Measurements from ENCODE around the gene GSTP1.
A peak's percentile ranks its signal among the peaks of the same experiment; 100 is the strongest.
"Not testable (repeated sequence)": the region's sequence is repeated elsewhere in the genome, so short reads cannot be mapped to it uniquely, and the experiment has no call there.

GSTP1 gene

DNA sequence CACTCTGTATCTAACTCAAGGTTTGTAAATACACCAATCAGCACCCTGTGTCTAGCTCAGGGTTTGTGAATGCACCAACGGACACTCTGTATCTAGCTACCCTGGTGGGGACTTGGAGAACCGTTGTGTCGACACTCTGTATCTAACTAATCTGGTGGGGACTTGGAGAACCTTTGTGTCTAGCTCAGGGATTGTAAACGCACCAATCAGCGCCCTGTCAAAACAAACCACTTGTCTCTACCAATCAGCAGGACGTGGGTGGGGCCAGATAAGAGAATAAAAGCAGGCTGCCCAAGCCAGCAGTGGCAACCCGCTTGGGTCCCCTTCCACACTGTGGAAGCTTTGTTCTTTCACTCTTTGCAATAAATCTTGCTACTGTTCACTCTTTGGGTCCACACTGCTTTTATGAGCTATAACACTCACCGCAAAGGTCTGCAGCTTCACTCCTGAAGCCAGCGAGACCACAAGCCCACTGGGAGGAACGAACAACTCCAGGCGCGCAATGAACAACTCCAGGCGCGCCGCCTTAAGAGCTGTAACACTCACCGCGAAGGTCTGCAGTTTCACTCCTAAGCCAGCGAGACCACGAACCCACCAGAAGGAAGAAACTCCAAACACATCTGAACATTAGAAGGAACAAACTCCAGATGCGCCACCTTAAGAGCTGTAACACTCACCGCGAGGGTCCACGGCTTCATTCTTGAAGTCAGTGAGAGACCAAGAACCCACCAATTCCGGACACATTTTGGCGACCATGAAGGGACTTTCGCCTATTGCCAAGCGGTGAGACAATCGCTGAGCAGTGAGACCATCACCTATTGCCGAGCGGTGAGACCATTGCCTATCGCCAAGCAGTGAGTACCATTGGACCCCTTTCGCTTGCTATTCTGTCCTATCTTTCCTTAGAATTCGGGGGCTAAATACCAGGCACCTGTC, 36.3 kb downstream of the GSTP1 start:
- Mint-ChIP-seq H3K27me3 (peaks cover 14% of the 10 kb centered on the region), H3K4me1 (peaks cover 15% of the 10 kb centered on the region)
- CTCF ChIA-PET, H3K4me3 Mint-ChIP-seq, H3K27ac Mint-ChIP-seq, H3K9me3 Mint-ChIP-seq, H3K36me3 Mint-ChIP-seq: not testable (repeated sequence)
- DNase-seq = peak; percentile 9

DNA sequence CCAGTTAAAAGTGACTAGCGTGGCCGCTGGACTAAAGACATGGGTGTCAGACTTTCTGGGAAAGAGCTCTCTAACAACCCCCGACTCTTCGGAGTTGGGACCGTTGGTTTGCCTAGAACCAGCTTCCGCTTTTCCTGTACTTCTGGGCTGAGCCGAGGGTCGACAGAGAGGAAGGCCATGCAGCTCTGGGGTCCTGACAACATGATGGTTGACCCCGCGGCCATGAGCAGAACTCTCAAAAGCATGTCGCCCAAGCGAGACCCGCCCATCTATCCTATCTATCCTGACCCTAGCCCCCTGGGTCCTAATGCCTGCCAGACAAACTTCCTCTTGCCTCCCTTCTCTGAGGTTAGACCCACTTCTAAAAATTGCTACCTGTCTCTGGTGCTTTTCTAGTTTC, 37.0 kb downstream of the GSTP1 start:
- H3K36me3 Mint-ChIP-seq, H3K27ac Mint-ChIP-seq, H3K27me3 Mint-ChIP-seq, H3K4me3 Mint-ChIP-seq, CTCF ChIA-PET, H3K9me3 Mint-ChIP-seq: not testable (repeated sequence)
- H3K4me1 Mint-ChIP-seq = peaks cover 13% of the 10 kb centered on the region
- DNase-seq = peak; percentile 13

DNA sequence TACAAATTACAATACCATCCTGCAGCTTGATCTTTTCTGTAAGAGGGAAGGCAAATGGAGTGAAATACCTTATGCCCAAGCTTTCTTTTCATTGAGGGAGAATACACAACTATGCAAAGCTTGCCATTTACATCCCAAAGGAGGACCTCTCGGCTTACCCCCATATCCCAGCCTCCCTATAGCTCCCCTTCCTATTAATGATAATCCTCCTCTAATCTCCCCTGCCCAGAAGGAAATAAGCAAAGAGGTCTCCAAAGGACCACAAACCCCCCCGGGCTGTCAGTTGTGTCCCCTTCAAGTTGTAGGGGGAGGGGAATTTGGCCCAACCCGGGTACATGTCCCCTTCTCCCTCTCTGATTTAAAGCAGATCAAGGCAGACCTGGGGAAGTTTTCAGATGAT, 38.3 kb downstream of the GSTP1 start:
- H3K4me3 Mint-ChIP-seq, CTCF ChIA-PET, DNase-seq, H3K27ac Mint-ChIP-seq, H3K36me3 Mint-ChIP-seq, H3K9me3 Mint-ChIP-seq, H3K27me3 Mint-ChIP-seq: not testable (repeated sequence)
- peaks cover 10% of the 10 kb centered on the region for H3K4me1 Mint-ChIP-seq

DNA sequence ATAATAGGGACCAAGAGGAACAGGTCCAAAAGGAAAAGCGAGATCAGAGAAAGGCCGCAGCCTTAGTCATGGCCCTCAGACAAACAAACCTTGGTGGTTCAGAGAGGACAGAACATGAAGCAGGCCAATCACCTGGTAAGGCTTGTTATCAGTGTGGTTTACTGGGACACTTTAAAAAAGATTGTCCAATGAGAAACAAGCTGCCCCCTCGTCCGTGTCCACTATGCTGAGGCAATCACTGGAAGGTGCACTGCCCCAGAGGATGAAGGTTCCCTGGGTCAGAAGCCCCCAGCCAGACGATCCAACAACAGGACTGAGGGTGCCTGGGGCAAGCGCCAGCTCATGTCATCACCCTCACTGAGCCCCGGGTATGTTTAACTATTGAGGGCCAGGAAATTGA, 39.3 kb downstream of the GSTP1 start:
- H3K9me3 Mint-ChIP-seq, DNase-seq, H3K4me1 Mint-ChIP-seq, H3K4me3 Mint-ChIP-seq, CTCF ChIA-PET, H3K27ac Mint-ChIP-seq, H3K36me3 Mint-ChIP-seq, H3K27me3 Mint-ChIP-seq: not testable (repeated sequence)

DNA sequence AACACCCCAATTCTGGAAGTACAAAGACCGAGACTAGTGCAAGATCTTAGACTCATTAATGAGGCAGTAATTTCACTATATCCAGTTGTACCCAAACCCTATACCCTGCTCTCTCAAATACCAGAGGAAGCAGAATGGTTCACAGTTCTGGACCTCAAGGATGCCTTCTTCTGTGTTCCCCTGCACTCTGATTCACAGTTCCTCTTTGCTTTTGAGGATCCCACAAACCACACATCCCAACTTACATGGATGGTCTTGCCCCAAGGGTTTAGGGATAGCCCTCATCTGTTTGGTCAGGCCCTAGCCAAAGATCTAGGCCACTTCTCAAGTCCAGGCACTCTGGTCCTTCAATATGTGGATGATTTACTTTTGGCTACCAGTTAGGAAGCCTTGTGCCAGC, 40.2 kb downstream of the GSTP1 start:
- H3K36me3 Mint-ChIP-seq, H3K27me3 Mint-ChIP-seq, H3K4me3 Mint-ChIP-seq, H3K9me3 Mint-ChIP-seq, H3K27ac Mint-ChIP-seq, CTCF ChIA-PET: not testable (repeated sequence)
- peaks cover 11% of the 10 kb centered on the region for H3K4me1 Mint-ChIP-seq
- DNase-seq = peak; percentile 5

DNA sequence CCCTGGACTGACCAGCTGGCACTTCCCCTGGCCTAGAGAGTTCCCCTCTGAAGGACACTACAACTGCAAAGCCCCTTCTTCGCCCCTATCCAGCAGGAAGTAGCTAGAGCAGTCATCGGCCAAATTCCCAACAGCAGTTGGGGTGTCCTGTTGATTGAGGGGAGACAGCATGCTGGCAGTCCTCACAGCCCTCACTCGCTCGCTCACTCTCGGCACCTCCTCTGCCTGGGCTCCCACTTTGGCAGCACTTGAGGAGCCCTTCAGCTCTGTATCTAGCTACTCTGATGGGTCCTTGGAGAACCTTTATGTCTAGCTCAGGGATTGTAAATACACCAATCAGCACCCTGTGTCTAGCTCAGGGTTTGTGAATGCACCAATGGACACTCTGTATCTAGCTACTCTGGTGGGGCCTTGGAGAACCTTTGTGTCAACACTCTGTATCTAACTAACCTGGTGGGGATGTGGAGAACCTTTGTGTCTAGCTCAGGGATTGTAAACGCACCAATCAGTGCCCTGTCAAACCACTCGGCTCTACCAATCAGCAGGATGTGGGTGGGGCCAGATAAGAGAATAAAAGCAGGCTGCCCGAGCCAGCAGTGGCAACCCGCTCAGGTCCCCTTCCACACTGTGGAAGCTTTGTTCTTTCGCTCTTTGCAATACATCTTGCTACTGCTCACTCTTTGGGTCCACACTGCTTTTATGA, 42.7 kb downstream of the GSTP1 start:
- not testable (repeated sequence) for H3K4me3 Mint-ChIP-seq, H3K9me3 Mint-ChIP-seq, H3K27ac Mint-ChIP-seq, H3K27me3 Mint-ChIP-seq, H3K36me3 Mint-ChIP-seq, DNase-seq
- CTCF ChIA-PET = interaction anchor here (1.0 to 8.0 kb wide), 3 partner anchors 9 to 33 kb away, joined by 3 to 91 read pairs (median 8); partner anchors contain the start of gene ACY3
- H3K4me1 Mint-ChIP-seq = peaks cover 23% of the 10 kb centered on the region

DNA sequence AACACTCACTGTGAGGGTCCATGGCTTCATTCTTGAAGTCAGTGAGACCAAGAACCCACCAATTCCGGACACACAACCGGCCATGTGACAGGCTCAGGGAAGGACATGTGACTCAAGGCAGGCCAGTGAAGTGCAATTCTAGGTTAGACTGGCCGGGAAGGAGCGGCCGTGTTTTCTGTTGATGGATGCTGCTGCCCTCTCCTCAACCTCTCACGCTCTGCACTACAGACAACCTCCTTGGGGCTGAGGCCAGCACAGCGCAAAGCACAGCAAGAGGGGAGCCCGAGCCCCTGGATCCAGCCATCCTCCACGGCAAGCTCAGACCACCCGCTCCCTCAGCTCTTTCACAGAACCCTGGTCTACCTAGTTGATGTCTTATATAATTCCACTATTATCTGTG, 43.4 kb downstream of the GSTP1 start:
- CTCF ChIA-PET = interaction anchor here (0.8 to 8.0 kb wide), 6 partner anchors 9 to 32 kb away, joined by 3 to 91 read pairs (median 6); partner anchors contain the start of gene ACY3
- no peak overlapping the region for H3K27ac Mint-ChIP-seq

DNA sequence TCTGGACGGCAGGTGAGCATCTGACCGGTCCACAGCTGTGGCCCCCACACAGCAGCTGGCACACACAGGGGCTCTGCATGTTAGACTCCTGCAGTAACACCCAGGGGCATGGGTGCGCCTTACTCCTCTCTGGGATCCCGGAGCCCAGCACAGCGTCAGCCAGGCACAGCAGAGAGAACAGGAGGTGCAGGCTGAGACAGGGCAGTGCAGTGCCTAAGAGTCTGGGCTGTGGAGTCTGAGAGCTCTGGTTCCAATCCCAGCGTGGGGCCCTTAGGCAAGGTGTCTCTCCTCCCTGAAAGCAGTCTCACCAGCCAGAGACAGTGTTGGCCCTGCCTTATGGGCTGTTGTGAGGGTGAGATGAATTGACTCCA, 43.8 kb downstream of the GSTP1 start:
- CTCF ChIA-PET = interaction anchor here (0.8 to 8.0 kb wide), 7 partner anchors 9 to 32 kb away, joined by 3 to 91 read pairs (median 8); partner anchors contain the start of gene ACY3
- Mint-ChIP-seq H3K36me3 (peaks cover 1% of the 10 kb centered on the region), H3K27me3 (peaks cover 7% of the 10 kb centered on the region), H3K4me3 (no peak overlapping the region), H3K27ac (no peak overlapping the region), H3K9me3 (no peaks in the 10 kb centered on the region), H3K4me1 (peaks cover 23% of the 10 kb centered on the region)
- DNase-seq = no peak

More for the DNA sequence above, 43.4 kb downstream of the GSTP1 start:
- Mint-ChIP-seq H3K9me3 (no peaks in the 10 kb centered on the region), H3K4me3 (no peak overlapping the region), H3K27me3 (peaks cover 3% of the 10 kb centered on the region), H3K4me1 (peaks cover 23% of the 10 kb centered on the region), H3K36me3 (peaks cover 1% of the 10 kb centered on the region)
- DNase-seq = no peak

DNA sequence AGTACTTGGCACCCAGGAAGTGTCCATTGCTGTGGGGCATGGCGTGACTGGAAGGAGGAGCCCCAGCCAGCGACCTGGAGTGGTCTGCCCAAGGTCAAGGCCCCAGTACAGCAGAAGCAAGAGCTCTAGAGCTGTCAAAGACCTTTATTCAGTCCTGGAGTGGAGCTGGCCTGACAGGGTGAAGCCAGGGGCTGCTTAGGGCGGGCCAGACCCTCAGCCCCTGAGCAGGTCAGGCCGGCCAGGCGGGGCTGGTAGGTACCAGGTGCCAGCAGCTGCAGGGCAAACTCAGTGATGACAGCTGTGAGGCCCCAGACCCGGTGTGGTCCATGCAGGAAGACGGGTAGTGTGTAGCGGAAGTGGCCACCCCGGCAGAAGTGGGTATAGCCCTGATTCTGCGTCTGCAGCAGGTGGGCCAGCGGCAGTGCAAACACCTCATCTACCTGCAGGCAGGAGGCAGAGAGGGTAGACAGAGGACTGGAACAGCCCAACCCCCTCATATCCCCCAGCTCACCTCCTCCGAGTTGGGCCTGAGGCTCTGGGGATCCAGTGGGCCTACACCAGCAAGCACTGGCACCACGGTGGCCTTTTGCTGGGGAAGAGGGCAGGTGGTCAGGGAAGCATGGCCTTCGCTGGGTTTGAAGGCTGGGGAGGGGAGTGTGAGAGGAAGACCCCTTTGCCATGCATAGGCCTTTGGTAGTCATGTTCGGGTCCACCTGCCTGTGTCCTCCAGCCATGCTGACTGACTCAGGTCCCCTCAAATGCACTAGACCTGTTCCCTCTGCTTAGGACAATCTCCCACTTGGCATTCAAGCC, 44.4 kb downstream of the GSTP1 start:
- Mint-ChIP-seq H3K27me3 (peaks cover 9% of the 10 kb centered on the region), H3K9me3 (no peaks in the 10 kb centered on the region), H3K4me3 (no peak overlapping the region), H3K27ac (peak overlapping the region; percentile 58), H3K36me3 (peaks cover 1% of the 10 kb centered on the region), H3K4me1 (peaks cover 23% of the 10 kb centered on the region)
- no peak for DNase-seq
- CTCF ChIA-PET = interaction anchor here (0.8 to 8.0 kb wide), 9 partner anchors 8 to 99 kb away, joined by 3 to 91 read pairs (median 10); partner anchors contain the start of gene ACY3

DNA sequence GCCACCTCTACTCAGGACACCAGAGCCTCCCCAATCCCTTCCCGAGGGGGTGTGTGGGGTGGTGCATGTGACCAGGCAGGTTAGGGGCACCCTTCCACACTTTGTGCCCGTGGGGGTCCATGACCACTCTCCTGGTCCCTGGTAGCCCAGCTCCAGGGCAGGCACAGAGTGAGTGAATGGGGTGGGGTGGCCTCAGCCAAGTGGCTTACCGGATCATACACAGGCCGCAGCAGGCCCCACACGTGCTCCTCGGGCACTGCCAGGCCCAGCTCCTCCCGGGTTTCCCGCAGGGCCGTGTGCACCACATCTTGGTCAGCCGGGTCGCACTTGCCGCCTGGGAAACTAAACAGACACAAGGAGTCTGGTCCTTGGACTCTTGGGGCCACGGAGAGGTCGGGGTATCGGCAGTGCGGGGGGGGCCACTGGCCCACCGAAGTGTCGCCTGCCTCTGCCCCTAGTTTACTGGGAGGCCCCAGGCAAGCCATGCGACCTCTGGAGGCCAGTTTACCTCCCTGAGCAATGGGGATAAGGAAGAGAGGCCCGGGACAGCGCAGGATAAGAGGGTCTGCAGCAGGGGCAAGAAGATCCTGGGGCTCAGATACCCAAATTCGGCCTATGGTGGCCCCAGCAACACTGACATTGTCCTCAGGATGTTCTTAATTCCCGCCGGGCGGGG, 45.2 kb downstream of the GSTP1 start:
- peaks cover 23% of the 10 kb centered on the region for H3K4me1 Mint-ChIP-seq
- no peak for DNase-seq
- H3K4me3 Mint-ChIP-seq = peak overlapping the region; percentile 60
- peaks cover 9% of the 10 kb centered on the region for H3K27me3 Mint-ChIP-seq
- H3K9me3 Mint-ChIP-seq = no peaks in the 10 kb centered on the region
- CTCF ChIA-PET = interaction anchor here (1.0 to 8.0 kb wide), 12 partner anchors 12 to 272 kb away, joined by 3 to 91 read pairs (median 4); partner anchors contain the start of genes ACY3 and GSTP1
- peaks cover 1% of the 10 kb centered on the region for H3K36me3 Mint-ChIP-seq
- H3K27ac Mint-ChIP-seq = peak overlapping the region; percentile 95

DNA sequence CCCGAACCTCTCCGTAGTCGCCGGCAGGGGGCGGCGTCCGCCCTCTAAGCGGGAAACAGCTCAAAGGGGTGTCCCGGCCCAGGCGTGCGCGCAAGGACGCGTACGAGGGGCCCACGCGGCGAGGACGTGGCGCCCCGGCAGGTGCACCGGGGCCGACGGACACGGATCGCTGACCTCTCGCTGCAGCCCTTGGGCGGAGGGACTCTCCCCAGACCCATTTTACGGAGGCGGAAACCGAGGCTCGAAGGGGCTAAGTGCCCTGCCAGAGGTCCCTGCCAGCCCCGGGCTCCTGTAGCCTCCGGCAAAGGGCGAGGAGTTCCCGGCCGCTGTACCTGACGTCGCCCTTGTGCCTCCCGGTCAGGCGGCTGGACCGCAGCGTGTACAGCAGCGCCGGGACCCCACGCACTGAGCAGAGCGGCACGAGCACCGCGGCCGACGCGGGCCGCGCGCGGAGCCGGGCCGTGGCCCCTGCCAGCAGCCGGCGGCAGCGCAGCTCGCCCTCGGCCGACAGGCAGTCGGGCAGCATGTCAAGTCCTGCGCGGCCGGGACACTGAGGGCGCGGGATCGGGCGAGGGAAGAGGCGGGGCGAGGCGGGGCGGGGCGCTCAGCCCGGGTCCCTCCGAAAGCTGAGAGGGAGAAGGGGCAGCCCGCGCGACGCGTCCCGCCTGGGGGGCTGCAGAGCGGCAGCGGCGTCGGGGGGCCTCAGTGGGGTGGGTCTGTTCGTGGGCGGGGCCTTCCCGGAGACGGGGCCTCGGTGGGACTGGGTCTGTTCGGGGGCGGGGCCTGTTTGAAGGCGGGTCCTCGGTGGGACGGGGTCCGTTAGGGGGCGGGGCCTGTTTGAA, 46.0 kb downstream of the GSTP1 start, which contains the start of gene NUDT8:
Gene NUDT8 (minus strand): TSS at position 552 of the 842 bp plus-strand sequence. CDS start 26 bp downstream, at position 526.
- Mint-ChIP-seq H3K36me3 (peaks cover 1% of the 10 kb centered on the region), H3K9me3 (no peaks in the 10 kb centered on the region), H3K4me1 (peaks cover 23% of the 10 kb centered on the region), H3K27me3 (peaks cover 9% of the 10 kb centered on the region), H3K27ac (peak within 1 kb of the TSS; percentile 95), H3K4me3 (peak within 1 kb of the TSS; percentile 86)
- CTCF ChIA-PET = interaction anchor here (1.0 to 8.0 kb wide), 12 partner anchors 11 to 278 kb away, joined by 3 to 91 read pairs (median 4); partner anchors contain the start of genes ACY3 and GSTP1
- DNase-seq = peak; percentile 92

DNA sequence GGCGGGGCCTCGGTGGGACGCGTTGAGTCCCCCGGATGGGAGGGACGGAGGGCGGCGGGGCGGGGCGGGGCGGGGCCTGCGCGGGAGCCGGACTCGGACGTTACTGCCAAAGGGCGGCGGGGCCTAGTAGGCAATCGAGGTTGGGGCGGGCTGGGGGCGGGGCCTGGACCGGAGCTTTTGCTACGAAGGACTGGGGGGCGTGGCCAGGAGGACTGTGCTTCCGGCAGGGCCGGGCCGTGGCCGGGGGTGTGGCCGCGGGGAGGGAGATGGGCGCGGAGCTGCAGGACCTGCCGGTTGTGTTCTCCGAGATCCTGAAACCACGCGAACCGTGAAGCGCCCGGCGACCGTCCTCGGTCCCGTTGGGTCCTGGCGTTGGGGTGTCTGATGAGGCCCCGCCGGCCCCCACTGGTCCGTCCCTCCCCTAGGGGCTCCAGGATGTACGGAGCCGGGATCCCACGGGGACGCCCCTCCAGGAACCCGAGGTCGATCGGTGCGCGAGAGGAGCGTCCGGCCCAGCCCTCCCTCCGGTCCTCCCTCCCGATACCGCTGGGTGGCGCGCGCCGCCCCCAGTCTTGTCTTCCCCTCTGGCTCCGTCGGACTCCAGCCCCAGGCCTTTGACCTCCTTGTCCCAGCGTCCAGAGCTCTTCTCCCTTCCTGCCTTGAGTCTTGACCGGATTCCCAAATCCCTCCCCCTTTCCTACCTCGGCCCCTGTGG, 46.8 kb downstream of the GSTP1 start:
- Mint-ChIP-seq H3K4me3 (peak overlapping the region; percentile 86), H3K36me3 (peaks cover 1% of the 10 kb centered on the region), H3K27ac (peak overlapping the region; percentile 95), H3K9me3 (no peaks in the 10 kb centered on the region), H3K27me3 (peaks cover 15% of the 10 kb centered on the region), H3K4me1 (peaks cover 20% of the 10 kb centered on the region)
- CTCF ChIA-PET = interaction anchor here (0.7 to 8.0 kb wide), 10 partner anchors 10 to 279 kb away, joined by 3 to 91 read pairs (median 8); partner anchors contain the start of gene ACY3
- DNase-seq = peak; percentile 98

All from activated naive CD4-positive, alpha-beta T cell treated with anti-CD3 and anti-CD28 coated beads, Interleukin-2, amount 10 ng/mL, durations not matched to agents 7 days and 5 days (primary cell).